NCI-H748 (cell line): ENCODE results near the gene ADCY5.

Experiments
- DNase-seq: peaks from one replicate; lab custom pipeline; 2025; ENCODE audit not compliant: unreplicated experiment; lab: John Stamatoyannopoulos, UW

The ADCY5 gene

DNA sequence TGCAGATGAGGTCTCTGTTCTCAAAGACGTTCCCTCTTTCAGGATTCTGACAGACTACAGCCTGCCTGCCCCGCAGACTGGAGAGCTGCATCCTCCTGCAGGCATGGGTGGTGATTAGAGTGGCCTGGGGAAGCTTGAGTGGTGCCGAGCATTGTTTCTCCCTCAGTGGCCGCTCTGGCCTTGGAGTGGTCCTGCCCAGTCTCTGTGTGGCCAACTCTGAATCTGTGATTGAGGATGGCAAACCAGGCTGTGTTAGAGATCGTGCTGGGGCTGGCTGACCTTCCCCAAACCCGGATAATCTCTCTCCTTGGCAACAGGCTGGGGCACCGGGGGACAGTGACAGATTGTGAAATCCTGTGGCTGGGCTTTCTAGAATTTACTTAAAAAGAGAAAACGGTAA, 11.0 kb upstream of the ADCY5 start:
- DNase-seq = no peak

DNA sequence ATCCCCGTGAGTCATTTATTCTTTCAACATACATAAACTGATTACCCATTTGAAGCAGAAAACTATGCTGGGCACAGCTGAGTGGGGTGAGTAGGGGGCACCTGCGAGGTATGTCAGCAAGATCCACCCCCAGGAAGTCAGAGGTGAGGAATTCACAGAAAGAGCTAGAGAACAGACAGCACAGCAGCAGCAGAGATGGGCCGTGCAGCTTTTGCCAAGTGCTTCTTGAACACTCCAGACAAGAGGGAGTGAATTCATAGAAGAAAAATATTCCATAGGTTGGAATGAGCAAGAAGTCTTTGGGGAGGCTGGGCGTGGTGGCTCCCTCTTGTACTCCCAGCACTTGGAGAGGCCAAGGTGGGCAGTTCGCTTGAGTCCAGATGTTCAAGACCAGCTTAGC, 9.4 kb upstream of the ADCY5 start:
- DNase-seq = no peak

DNA sequence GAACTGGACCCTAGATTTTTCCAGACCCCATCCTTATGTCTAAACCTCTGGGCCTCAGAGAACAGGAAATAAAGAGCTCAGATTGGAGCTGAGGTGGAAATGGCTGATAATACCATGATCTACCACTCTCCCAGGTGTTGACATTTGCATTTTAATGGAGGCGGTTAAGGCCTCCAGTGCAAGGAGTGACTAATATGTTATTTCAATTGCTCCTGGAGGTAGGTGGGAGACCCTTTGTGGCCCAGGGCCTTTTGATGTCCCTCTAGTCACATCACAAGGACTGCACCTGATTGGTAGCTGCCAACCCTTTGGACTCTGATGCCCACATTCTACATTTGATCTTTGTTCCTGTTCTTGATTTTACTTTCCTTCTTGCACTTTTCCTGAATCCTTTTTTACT, 9.0 kb upstream of the ADCY5 start:
- DNase-seq = no peak

GRCh38 chr3:123453675-123454074, 4.8 kb upstream of the ADCY5 start:
- DNase-seq = no peak

GRCh38 chr3:123451186-123451585, 2.3 kb upstream of the ADCY5 start:
- DNase-seq = no peak

DNA sequence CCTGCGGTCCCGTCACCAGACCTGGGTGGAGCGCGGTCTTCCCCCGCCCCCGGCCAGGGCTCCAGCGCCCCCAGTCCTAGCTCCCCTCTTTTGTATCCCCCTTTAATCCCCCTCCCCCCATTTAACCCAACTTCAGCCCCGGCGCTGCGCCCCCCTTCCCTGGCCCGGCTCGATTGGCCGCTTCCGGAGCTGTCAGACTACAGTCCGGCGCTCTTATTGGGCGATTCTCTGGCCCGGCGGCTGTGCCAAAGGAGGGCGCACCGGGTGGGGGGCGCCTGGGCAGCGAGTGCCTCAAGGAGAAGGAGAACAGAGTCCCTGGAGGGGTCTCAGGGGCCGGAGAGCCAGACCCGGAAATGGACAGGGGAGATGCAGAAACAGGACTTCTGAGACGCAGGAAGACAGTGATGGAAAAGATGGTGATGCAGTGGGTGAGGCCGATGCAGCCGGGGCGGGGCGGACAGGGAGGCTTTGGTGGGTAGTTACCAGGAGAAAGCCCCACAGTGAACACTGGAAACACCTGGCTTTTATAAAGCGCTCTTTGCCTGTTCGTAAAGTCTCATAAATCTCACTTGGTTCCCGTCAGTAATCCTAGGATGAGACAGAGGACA, 1.2 kb upstream of the ADCY5 start:
- peak; percentile 35 for DNase-seq

DNA sequence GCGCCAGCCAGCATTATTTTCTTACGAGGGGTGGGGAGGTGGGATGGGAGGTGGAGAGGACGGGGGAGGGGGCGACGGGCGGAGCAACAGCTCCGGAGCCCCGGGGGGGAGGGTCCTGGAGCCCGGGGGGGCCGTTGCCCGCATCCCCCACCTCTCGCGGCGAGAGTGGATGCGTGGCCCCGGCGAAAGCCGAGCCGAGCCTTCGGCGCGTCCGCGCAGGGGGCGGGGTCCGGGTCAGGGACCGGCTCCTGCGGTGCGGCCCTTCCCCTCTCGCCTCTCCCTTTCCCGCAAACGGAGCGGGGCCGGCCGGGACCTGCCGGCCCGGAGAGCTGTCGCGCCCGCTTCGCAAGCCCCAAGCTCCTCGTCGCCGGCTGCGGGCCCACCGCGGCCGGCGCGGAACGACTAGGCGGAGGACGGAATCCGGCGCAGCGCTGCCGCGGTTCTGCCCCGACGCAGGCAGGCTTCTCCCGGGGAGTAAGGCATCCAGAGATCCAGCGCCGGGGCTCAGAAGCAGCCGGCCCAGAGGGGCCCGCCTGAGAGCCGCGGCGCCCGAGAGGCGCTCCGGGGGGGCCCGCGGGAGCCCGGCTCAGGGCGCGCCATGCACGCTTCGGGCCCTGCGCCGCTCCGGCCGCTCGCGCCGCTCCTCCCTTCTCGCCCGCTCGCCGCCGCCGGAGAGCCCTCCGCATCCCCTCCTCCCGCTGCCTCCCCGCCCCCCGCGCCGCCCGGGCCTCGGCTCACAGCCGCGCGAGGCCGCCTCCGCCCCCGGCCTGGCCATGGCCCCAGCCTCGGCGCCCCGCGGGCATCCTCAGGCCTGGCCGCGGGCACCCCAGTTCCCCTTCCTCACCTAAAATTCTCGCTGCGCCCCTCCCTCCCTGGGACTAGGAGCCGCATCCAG, 459 bp upstream of the ADCY5 start:
- peak; percentile 52 for DNase-seq

DNA sequence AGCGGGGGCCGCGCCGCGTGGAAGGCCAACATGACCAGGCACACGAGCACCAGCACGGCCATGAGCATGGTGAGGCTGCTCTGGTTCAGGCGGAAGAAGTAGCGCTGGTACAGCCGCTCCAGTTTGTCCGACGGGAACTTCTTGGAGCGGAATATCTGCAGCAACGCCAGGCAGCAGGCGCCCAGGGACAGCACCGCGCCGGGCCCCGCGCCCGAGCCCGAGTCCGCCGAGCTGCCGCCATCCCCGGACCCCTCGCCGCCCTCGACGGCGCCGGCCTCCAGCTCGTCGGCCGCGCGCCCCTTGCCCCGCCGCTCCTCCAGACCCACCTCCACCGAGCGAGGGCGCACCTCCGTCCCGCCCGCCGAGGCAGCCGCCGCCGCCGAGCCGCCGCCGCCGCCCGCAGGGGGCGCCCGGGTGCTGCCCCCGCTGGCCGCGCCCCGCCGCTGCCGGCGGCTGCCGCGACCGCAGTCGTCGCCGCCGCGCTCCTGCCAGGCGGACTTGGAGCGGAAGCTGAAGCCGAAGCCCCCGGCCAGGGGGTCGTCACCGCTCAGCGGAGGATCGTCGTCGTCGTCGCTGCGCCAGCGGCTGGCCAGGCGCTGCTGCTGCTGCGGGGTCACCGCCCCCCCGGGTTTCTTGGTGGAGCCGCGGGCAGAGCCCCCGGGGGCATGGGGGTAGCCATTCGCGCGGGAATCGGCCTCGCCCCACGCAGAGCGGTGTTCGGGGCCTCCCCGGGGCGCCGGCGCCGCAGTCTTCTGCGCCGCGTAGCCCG, 957 bp downstream of the ADCY5 start:
- DNase-seq = peak; percentile 51

GRCh38 chr3:123447416-123447748, 1.5 kb downstream of the ADCY5 start:
- DNase-seq = no peak

GRCh38 chr3:123446610-123447109, 2.2 kb downstream of the ADCY5 start:
- no peak for DNase-seq

GRCh38 chr3:123446210-123446609, 2.7 kb downstream of the ADCY5 start:
- no peak for DNase-seq

- DNase-seq = no peak
Measured at GRCh38 chr3:123445702-123446101, 3.2 kb downstream of the ADCY5 start.

DNA sequence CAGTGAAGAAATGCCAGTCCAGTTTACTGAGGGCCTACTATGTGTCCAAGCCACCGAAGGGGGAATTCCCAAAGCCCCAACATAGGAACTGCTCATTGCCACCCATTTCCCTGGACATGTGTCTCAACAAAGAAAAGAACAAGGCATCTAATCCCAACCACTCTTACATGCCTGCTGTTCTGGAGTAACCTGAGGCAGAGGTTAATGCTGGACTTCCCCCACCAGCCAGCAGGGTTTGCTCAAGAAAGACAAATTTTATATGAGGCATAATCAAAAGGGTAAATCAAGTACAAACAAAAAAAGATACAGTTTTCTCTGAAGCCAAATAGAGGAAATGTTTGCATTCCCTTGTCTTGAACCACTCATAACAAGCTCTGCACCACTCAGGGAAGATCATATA, 4.1 kb downstream of the ADCY5 start:
- no peak for DNase-seq

DNA sequence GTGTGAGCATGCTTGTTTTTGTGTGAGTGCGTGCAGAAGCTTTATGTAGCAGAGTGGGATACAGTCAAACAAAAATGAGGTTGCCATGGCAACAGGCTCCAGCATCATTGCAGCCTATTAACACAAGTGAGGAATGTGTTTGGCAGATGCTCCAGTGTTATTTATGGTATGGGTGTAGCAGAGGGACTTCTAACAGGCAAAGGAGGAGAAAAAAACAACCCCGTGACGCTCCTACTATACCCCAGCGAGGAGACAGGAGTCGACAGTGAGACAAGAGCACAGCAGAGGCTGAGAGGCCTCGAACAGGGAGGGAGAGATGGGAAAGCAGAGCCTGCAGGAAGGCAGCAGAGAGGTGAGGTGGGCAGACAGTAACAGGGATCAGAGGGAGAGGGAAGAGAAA, 4.9 kb downstream of the ADCY5 start:
- DNase-seq = peak; percentile 88

DNA sequence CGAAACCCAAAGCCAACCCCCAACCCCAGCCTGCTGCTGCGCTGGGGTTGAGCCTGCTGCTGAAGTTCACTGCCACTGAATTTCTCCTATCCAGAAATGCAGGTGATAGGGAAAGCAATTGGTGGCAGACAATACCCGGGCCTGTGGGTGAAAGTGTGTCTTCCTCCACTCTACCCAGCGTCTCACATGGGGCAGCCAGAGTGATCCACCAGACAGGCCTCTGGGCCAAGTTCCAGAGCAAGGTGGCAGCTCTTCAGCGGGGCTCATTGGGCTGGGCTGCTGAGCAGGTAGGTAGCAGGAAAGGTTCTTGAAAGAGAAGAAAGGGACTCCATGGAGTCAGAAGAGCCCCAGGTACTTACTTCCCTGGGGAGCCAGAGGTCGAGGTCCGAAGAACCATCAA, 6.0 kb downstream of the ADCY5 start:
- DNase-seq = no peak

DNA sequence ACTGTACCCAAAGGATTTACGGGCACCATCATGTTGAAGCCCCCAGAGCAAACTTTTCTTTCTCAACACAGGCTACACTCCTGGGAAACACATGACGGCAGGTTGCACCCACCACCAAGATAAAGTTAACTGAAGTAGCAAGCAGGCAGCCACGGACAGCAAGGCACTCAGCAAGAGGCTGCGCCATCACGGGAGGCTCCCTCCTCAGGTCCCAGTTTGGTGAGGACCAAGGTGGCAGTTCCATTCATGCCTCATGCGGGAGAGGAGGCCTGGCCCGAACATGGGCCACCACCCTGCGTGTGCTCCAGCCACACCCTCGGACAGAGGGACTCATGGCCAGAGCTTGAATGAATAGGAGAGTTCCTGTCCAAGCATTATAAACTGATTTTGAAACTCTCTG, 6.8 kb downstream of the ADCY5 start:
- DNase-seq = no peak

DNA sequence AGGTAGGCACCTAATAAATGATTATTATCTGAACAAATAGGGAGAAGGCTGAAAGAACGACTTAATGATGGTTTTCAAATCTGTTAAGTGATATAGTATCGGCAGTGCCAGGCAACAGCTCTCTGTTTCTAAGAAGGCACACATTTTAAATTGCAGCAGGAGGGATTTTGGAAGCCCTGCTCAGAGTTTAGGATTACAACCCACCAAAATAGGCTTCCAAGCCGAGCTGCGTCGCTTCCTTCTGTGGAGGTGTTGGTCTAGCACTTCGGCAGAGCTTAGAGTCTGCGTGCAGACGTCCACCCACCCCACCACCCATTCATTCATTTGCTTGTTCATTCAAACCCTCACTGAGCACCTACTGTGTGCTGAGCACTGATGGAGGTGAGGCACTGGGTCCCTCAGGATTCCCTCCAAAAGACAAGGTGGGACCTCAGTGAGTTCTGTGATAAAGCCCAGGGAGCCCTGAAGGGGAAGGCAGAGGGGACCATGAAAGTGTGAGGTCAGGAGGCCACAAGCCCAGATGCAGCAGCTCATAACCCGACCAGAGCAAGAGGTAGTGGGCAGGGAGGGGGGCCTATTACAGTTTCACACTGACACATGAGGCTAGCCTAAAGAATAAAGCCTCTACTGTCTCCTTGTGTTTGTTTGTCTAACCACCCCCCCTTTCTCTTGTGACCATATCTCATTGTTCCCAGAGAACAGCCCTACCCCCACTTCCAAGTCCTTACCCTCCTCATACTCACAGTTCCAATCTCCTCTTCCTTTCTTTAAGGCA, 8.9 kb downstream of the ADCY5 start:
- DNase-seq = no peak

DNA sequence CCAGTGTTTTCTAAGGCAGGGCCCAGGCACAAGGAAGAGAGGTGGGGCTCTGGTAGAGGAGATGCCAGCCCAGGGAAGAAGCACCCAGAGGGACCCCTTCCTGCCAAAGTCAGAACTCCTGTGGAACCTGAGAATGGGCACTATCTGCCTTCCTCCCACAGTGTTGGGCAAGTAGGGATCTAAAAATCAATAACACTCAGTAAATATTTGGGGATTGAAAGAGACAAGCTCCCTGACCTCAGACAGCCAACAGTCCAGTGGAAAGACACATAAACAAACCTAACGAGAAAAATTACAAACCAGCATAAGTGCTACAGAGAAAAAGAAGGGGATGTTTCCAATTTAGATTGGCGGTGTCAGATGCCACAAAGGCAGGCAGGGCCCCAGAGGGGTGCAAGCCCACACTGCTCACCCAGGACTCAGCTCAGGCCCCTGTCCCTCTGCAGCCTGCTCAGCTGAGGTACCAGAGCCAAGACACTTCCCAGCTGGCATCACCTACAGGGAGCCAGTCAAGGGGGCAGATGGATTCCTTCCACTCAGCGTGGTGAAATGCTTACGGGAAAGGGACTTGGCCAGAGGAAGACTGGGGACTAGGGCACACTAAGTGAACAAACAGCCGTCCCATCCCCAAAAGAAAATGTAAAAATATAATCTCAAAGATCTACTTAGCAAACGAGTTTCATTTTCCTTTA, 15.9 kb downstream of the ADCY5 start:
- peak; percentile 20 for DNase-seq

- peak; percentile 30 for DNase-seq
Measured at GRCh38 chr3:123431658-123432324, 17.1 kb downstream of the ADCY5 start.
